H1 (cell line): ENCODE measurements around the gene GIT1. TPM values are rescaled to one million over a fixed set of nuclear protein-coding genes. Genes with fewer than 3 reads are reported as not detected.

ENCODE experiments used
- POLR2A ChIP-seq, 2 experiments: IDR thresholded peaks; 1 replicate in 1 of 2; 2 replicates in 1 of 2; pipeline ENCODE4 v1.6.1; 2011; ENCODE audit warnings: low read depth in 2 of 2, low read length in 2 of 2, mild to moderate bottlenecking in 2 of 2; ENCODE audit errors: control extremely low read depth in 1 of 2
- polyA plus RNA-seq, 7 experiments: library from polyadenylated mRNA; depleted of rRNA in 3 of 7; stranded (reverse) in 5 of 7; unstranded in 2 of 7; fragments of >200 nt in 5 of 7; fragments of 200-250 nt in 2 of 7; gene quantifications; 1 replicate in 5 of 7; 2 replicates in 1 of 7; 4 replicates in 1 of 7; pipeline versions ENCODE4 v1.2.1 to v1.2.3, GENCODE V29; 2011 to 2013; ENCODE audit warnings: missing spikeins in 2 of 7, mixed read lengths in 2 of 7
- total RNA-seq: library from RNA; stranded (reverse); fragmentation: NEBNext Ultra II Directional; extraction: Animal tissue kit (Norgen Biotek cat#: 25700); gene quantifications from 2 replicates; pipeline ENCODE4 v1.2.1, GENCODE V29; 2021

GIT1 gene
- total and polyA plus RNA-seq, 2 of the 8 experiments (the other 6 are each of a cell fraction or from before 2014, with no cell fraction given) = 62.4 to 63.0 TPM

GRCh38 chr17:29524692-29525091 is 64.8 kb downstream of the GIT1 start (continued):
- no peak for TF ChIP-seq POLR2A (IDR thresholded peaks at IDR 0.05; ENCODE audit: control extremely low read depth in 1 of 2, low read depth in 2 of 2, low read length in 2 of 2)

Other genes with a start within 250 kb of the GIT1 start
- gene TAOK1, start 199.3 kb downstream of the GIT1 start, total RNA-seq = 90.6 and 93.8 TPM in 2 replicates
- gene TAOK1, start 199.3 kb downstream of the GIT1 start, polyA plus RNA-seq (2011; rRNA removed) = 8.2 and 12.2 TPM in 2 replicates
- gene ABHD15, start 22.6 kb downstream of the GIT1 start, total RNA-seq = 1.6 and 1.7 TPM in 2 replicates
- 0.88 and 1.2 TPM in 2 replicates for gene ABHD15, start 22.6 kb downstream of the GIT1 start, polyA plus RNA-seq (2011; rRNA removed)
- gene TP53I13, start 20.9 kb downstream of the GIT1 start, total RNA-seq = 21.1 and 22.4 TPM in 2 replicates
- 35.7 and 42.6 TPM in 2 replicates for gene TP53I13, start 20.9 kb downstream of the GIT1 start, polyA plus RNA-seq (2011; rRNA removed)
- gene ANKRD13B, start 3.5 kb upstream of the GIT1 start, total RNA-seq = 41.0 and 48.5 TPM in 2 replicates
- gene ANKRD13B, start 3.5 kb upstream of the GIT1 start, polyA plus RNA-seq (2011; rRNA removed) = 16.4 and 30.3 TPM in 2 replicates
- gene CORO6, start 33.3 kb upstream of the GIT1 start, total RNA-seq = 2.1 and 2.5 TPM in 2 replicates
- gene CORO6, start 33.3 kb upstream of the GIT1 start, polyA plus RNA-seq (2011; rRNA removed) = 8.6 and 13.3 TPM in 2 replicates